Vagina (tissue), 2 donors: Measurements from ENCODE around the gene FBXL22. TPM values are rescaled to one million over a fixed set of nuclear protein-coding genes. Genes with fewer than 3 reads are reported as not detected.

Source experiments
- DNase-seq, 2 donors: peaks; one replicate each; pipeline ENCODE4 v3.0.0-alpha.2; 2017; ENCODE audit errors: extremely low spot score in 2 of 2
- H3K27ac ChIP-seq: fragments of 200-600 bp; sonication (generic); one replicate; pipeline ENCODE4 v1.5.1; 2019
- H3K27me3 ChIP-seq: fragments of 200-600 bp; sonication (generic); one replicate; pipeline ENCODE4 v1.5.1; 2019
- H3K36me3 ChIP-seq, 2 donors: fragments of 200-600 bp; sonication (generic); one replicate each; pipeline ENCODE4 v1.5.1; 2017 to 2019
- H3K4me1 ChIP-seq: fragments of 200-600 bp; sonication (generic); one replicate; pipeline ENCODE4 v1.5.1; 2019
- H3K4me3 ChIP-seq, 2 donors: fragments of 200-600 bp; sonication (generic); 1 replicate in 1 of 2; 2 replicates in 1 of 2; pipeline ENCODE4 v1.5.1; 2016 to 2019
- H3K9me3 ChIP-seq: fragments of 200-600 bp; sonication (generic); one replicate; pipeline ENCODE4 v1.5.1; 2019
- POLR2A ChIP-seq, 2 donors: fragments of 450-650 bp; IDR thresholded peaks; one replicate each; pipeline ENCODE4 v1.6.1; 2017; ENCODE audit warnings: antibody characterized with exemption in 2 of 2, mild to moderate bottlenecking in 2 of 2, moderate library complexity in 2 of 2
- POLR2AphosphoS5 ChIP-seq, 2 donors: sonication (generic); formaldehyde crosslinking; IDR thresholded peaks; one replicate each; pipeline ENCODE4 v1.9.0; 2017; ENCODE audit warnings: antibody characterized with exemption in 2 of 2, mild to moderate bottlenecking in 2 of 2, low read depth in 1 of 2; ENCODE audit not compliant: insufficient read depth in 1 of 2
- intact Hi-C: fragments of 100-400 bp; cut with DNase I; formaldehyde crosslinking; loops from one replicate; pipeline ENCODE4 v1.15.1; 2023
- total RNA-seq: library from RNA; depleted of rRNA; stranded (reverse); fragments of >200 nt; gene quantifications from one replicate; pipeline ENCODE4 v1.2.3, GENCODE V29; 2016
- TF ChIP-seq, protein P1 (sequence below), 3 experiments: fragments of 450-650 bp in 2 of 3; fragments of 200-600 bp in 1 of 3; sonication (generic) in 1 of 3; IDR thresholded peaks; one replicate each; pipeline ENCODE4 v1.5.1; 2017 to 2019; ENCODE audit warnings: antibody characterized with exemption in 3 of 3, mild to moderate bottlenecking in 2 of 3, moderate library complexity in 2 of 3

Gene FBXL22
- 10.1 TPM for total RNA-seq

GRCh38 chr15:63597038-63597790 is at the start of gene FBXL22:
Gene FBXL22, plus strand, starts transcription at chr15:63597387. Its CDS starts 6 bp downstream, at chr15:63597393.
- intact Hi-C loops, result loop anchor here (10.0 kb wide), 1 partner anchor 92 kb away; the partner anchor contains the start of gene USP3
- no peak for DNase-seq
- TF ChIP-seq, protein P1, sequence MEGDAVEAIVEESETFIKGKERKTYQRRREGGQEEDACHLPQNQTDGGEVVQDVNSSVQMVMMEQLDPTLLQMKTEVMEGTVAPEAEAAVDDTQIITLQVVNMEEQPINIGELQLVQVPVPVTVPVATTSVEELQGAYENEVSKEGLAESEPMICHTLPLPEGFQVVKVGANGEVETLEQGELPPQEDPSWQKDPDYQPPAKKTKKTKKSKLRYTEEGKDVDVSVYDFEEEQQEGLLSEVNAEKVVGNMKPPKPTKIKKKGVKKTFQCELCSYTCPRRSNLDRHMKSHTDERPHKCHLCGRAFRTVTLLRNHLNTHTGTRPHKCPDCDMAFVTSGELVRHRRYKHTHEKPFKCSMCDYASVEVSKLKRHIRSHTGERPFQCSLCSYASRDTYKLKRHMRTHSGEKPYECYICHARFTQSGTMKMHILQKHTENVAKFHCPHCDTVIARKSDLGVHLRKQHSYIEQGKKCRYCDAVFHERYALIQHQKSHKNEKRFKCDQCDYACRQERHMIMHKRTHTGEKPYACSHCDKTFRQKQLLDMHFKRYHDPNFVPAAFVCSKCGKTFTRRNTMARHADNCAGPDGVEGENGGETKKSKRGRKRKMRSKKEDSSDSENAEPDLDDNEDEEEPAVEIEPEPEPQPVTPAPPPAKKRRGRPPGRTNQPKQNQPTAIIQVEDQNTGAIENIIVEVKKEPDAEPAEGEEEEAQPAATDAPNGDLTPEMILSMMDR (IDR thresholded peaks at IDR 0.05), result no peak
- TF ChIP-seq POLR2A (IDR thresholded peaks at IDR 0.05), result no peak
- peak; percentile 25 to 38 for TF ChIP-seq POLR2AphosphoS5 (IDR thresholded peaks at IDR 0.05; ENCODE audit: insufficient read depth in 1 of 2, low read depth in 1 of 2)
- H3K4me3 ChIP-seq, result peak within 1 kb of the TSS; percentile 80 to 89
- H3K36me3 ChIP-seq, result peaks cover 0 to 3% of the 10 kb centered on the region in 2 donors
- no peaks in the 10 kb centered on the region for H3K9me3 ChIP-seq
- no peaks in the 10 kb centered on the region for H3K27me3 ChIP-seq
- H3K27ac ChIP-seq, result peak within 1 kb of the TSS; percentile 81
- peaks cover 70% of the 10 kb centered on the region for H3K4me1 ChIP-seq

GRCh38 chr15:63551400-63551799 is 45.8 kb upstream of the FBXL22 start:
- H3K27ac ChIP-seq, result no peak overlapping the region
- intact Hi-C loops, result no loop called here

GRCh38 chr15:63553388-63553791 is 43.8 kb upstream of the FBXL22 start:
- H3K9me3 ChIP-seq, result no peaks in the 10 kb centered on the region
- peak overlapping the region in 1 of 2 donors; percentile 9 for H3K4me3 ChIP-seq
- intact Hi-C loops, result no loop called here
- H3K4me1 ChIP-seq, result peaks cover 35% of the 10 kb centered on the region
- peak overlapping the region; percentile 57 for H3K27ac ChIP-seq
- H3K27me3 ChIP-seq, result no peaks in the 10 kb centered on the region
- DNase-seq, result no peak
- peaks cover 0 to 3% of the 10 kb centered on the region in 2 donors for H3K36me3 ChIP-seq
- TF ChIP-seq POLR2AphosphoS5 (IDR thresholded peaks at IDR 0.05; ENCODE audit: insufficient read depth in 1 of 2, low read depth in 1 of 2), result peak in 1 of 2 donors; percentile 47
- no peak for TF ChIP-seq POLR2A (IDR thresholded peaks at IDR 0.05)

More at GRCh38 chr15:63551400-63551799, 45.8 kb upstream of the FBXL22 start:
- TF ChIP-seq POLR2AphosphoS5 (IDR thresholded peaks at IDR 0.05; ENCODE audit: insufficient read depth in 1 of 2, low read depth in 1 of 2), result no peak
- no peak for TF ChIP-seq POLR2A (IDR thresholded peaks at IDR 0.05)
- TF ChIP-seq, protein P1 (IDR thresholded peaks at IDR 0.05), result no peak
- Histone ChIP-seq H3K4me3 (no peak overlapping the region), H3K4me1 (peaks cover 35% of the 10 kb centered on the region), H3K36me3 (peaks cover 0 to 6% of the 10 kb centered on the region in 2 donors), H3K9me3 (no peaks in the 10 kb centered on the region), H3K27me3 (no peaks in the 10 kb centered on the region)
- DNase-seq, result no peak

GRCh38 chr15:63554337-63554927 is 42.8 kb upstream of the FBXL22 start:
- Histone ChIP-seq H3K27ac (no peak overlapping the region), H3K4me1 (peaks cover 35% of the 10 kb centered on the region), H3K27me3 (no peaks in the 10 kb centered on the region), H3K9me3 (no peaks in the 10 kb centered on the region), H3K36me3 (peaks cover 0 to 5% of the 10 kb centered on the region in 2 donors), H3K4me3 (no peak overlapping the region)
- TF ChIP-seq, protein P1 (IDR thresholded peaks at IDR 0.05), result no peak
- TF ChIP-seq POLR2A (IDR thresholded peaks at IDR 0.05), result no peak
- TF ChIP-seq POLR2AphosphoS5 (IDR thresholded peaks at IDR 0.05; ENCODE audit: insufficient read depth in 1 of 2, low read depth in 1 of 2), result no peak
- DNase-seq, result no peak
- intact Hi-C loops, result no loop called here

- DNase-seq, result no peak
- Histone ChIP-seq H3K9me3 (no peaks in the 10 kb centered on the region), H3K4me1 (peaks cover 35% of the 10 kb centered on the region), H3K27ac (no peak overlapping the region), H3K4me3 (no peak overlapping the region), H3K36me3 (peaks cover 0 to 5% of the 10 kb centered on the region in 2 donors), H3K27me3 (no peaks in the 10 kb centered on the region)
- intact Hi-C loops, result no loop called here
- TF ChIP-seq, protein P1 (IDR thresholded peaks at IDR 0.05), result no peak
- TF ChIP-seq POLR2AphosphoS5 (IDR thresholded peaks at IDR 0.05; ENCODE audit: insufficient read depth in 1 of 2, low read depth in 1 of 2) (no peak), POLR2A (IDR thresholded peaks at IDR 0.05) (no peak)
Measured at GRCh38 chr15:63555507-63555906, 41.7 kb upstream of the FBXL22 start.
